Left kidney (tissue), 8 donors: ENCODE results near the gene OR10A3. TPM values are rescaled to one million over a fixed set of nuclear protein-coding genes. Genes with fewer than 3 reads are reported as not detected.
"Not testable (repeated sequence)": the region's sequence is repeated elsewhere in the genome, so short reads cannot be mapped to it uniquely, and the experiment has no call there.

ENCODE experiments used
- DNase-seq: peaks from one replicate; pipeline ENCODE4 v3.0.0-alpha.2; 2013
- long read RNA-seq, 8 donors: transcript quantifications; one replicate each; lab custom pipeline, GENCODE V29; 2026
- polyA plus RNA-seq: library from polyadenylated mRNA; unstranded; fragments of 120-200 nt; gene quantifications from one replicate; pipeline ENCODE4 v1.2.1, GENCODE V29; 2013; ENCODE audit not compliant: insufficient read length

The OR10A3 gene
- 0.27 TPM for polyA plus RNA-seq
- long read RNA-seq, donor 1 = 0 reads
- long read RNA-seq, donor 2 = 0 reads
- long read RNA-seq, donor 3 = 0 reads
- long read RNA-seq, donor 4 = 0 reads
- long read RNA-seq, donor 5 = 0 reads
- long read RNA-seq, donor 6 = 0 reads
- long read RNA-seq, donor 7 = 0 reads
- long read RNA-seq, donor 8 = 0 reads

DNA sequence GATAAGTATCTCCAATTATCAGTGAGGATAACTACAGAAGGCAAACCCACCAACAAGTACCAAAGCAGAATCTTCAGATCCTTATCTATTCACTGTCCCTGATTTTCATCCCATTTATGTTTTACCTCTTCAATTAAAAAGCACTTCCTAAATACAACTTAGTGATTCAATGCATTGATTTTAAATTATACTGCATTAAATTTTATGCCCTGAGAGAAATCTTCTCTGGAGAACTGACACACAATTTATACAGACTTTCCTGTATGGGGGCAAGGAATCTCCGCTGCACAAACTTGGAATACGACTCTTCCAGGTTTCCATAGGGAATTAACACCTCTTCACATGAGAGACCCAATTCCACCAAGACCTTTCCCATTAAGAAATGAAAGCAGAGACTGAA, at the start of gene OR10A3:
Gene OR10A3 (minus strand): TSS at position 101 of the 400 bp plus-strand sequence. CDS start 2,188 bp downstream, outside the sequence.
- DNase-seq = no peak

GRCh38 chr11:7987560-7987883, 46.0 kb upstream of the OR10A3 start:
- not testable (repeated sequence) for DNase-seq

DNA sequence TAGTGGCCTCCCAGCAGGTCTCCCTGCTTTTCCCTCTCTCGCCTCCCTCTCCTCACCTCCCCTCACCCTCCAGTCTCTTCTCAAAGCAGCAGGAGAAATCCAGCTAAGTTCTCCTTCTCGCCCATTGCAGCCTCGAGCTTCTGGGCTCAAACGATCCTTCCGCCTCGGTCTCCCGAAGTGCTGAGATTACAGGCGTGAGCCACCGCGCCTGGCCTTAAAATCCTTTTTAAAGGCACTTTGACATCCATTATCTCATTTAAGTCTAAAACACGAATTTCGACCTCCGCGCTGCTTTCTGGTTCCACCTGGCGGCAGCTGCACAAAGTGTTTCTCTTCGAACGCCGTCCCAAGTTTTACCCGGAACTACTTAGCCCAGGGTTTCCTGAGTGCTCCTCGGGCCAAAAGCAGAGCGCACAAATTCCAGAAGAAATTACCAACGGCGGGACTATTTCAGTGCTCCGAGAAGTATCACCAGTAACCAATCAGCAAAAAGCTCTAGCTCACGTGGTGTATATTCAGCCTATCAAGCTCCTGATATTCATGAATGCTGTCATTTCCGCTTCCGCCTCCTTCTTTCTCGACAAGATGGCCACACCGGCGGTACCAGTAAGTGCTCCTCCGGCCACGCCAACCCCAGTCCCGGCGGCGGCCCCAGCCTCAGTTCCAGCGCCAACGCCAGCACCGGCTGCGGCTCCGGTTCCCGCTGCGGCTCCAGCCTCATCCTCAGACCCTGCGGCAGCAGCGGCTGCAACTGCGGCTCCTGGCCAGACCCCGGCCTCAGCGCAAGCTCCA, 45.5 kb upstream of the OR10A3 start, which contains the start of gene EIF3F:
Gene EIF3F (plus strand): TSS at position 570 of the 792 bp plus-strand sequence. CDS start 16 bp downstream, at position 586.
- peak; percentile 99 for DNase-seq

- DNase-seq = no peak
Observed at GRCh38 chr11:7983832-7984590, 42.5 kb upstream of the OR10A3 start.

- DNase-seq = no peak
Observed at GRCh38 chr11:7982582-7983119, 41.1 kb upstream of the OR10A3 start.

DNA sequence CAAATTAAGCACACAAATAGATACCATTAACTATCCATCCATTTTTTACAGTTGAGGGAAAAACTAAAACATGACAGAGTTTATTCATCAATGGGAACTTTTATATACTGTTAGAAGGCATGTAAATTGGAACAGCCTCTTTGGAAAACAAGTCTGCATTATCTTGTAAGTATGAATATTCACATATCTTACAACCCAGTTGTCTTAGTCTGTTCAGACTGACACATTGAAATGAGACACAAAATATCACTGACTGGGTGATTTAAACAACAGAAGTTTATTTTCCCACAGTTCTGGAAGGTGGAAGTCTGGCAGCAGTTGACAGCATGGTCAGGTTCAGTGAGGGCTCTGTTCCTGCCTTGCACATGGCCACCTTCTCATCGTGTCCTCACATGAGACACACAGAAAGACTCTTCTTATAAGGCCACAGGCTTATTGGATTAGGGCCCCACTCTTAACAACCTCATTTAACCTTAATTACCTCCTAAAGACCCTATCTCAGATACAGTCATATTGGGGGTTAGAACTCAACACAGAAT, 40.2 kb upstream of the OR10A3 start:
- no peak for DNase-seq

GRCh38 chr11:7977232-7977917, 35.9 kb upstream of the OR10A3 start:
- DNase-seq = no peak

GRCh38 chr11:7974668-7975067, 33.2 kb upstream of the OR10A3 start:
- DNase-seq = no peak

- no peak for DNase-seq
Observed at GRCh38 chr11:7973011-7973410, 31.5 kb upstream of the OR10A3 start.

DNA sequence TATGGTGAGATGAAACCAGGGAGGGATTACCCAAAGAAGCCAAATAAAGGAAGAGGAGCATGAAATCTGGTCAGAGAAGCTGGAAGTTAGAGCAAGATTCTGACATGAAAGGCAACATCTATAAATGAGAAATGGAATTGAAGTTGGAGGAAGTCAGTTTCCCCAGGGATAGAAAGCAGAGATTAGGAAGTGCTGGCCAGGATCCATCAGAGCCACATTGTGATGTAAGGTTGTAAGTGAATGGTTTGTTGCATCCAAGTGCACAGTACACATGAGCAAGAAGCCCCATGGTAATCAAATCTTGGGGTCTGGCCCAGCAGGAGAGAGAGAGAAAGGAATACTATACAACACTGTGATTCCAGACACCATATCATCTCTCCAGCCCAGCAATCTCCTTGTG, 30.3 kb upstream of the OR10A3 start:
- DNase-seq = no peak

DNA sequence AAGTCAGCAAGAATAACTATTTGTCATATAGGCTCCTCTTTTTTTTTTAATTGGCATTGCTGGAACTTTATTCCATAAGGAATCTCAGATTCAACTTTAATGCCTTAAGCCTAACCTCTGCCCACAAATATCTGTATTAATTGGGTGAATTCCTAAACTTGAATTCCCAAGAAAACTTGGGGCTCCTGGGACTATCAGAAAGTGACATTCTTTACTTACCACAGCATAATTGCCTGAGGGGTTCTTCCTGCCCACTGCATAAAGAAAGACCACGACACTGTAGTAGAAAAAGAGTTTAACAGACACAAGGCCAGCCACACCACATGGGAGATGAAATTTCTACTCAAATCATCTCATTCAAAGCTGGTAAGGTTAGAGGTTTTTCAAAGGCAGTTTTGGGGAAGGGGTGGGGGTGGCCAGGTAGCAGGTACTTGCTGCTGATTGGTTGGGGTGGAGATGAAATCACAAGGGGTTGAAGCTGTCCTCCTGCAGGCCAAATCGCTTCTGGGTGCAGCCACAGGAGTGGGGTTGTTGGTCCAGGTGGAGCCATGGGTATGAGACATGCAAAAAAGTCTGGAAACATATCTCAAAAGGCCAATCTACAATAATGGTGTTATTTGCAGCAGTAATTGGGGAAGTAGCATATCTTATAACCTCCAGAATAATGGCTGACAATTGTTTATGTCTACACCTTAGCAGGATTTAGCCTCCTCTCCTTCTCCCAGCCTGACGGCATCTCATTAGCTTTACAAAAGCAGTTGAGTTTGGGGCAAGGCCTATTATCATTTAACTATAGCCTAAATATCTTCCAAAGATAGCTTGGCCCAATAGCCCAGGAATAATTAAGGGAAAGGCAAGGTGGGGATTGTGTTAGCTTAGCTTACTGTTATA, 28.5 kb upstream of the OR10A3 start:
- no peak for DNase-seq

DNA sequence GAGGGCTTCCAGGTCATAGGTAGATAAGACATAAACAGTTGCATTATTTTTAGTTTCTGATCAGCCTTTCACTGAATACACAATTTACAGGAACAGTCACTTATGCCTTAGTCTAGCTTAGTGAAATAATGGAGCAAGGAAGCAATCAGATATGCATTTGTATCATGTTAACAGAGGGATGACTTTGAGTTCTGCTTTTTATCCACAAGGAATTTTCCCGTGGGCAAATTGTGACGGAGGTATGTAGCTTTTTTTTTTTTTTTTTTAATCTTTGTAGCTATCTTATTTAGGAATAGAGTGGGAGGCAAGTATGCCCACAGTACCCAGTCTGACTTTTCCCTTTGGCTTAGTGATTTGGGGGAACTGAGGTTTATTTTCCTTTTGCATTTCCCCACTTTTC, 27.2 kb upstream of the OR10A3 start:
- no peak for DNase-seq

GRCh38 chr11:7967826-7968225, 26.3 kb upstream of the OR10A3 start:
- DNase-seq = no peak

DNA sequence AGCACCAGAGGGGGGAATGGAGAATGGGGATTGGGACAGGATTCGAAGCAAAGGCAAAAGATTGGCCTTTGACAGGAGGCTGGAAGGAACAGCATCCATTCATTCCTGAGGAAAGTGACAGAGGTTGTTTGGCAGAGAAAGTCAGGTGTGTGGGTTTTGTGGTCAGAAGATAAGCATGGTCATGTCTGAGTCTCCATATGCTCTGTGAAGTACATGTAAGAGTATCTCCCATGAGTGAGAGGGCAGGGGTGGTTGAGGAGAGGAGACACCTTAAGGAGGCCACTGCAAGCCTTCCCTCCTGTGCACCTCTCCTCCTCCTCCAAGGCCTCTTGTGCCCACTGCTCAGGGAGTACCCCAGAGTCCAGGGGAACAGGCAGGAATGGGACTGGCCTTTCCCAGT, 25.6 kb upstream of the OR10A3 start:
- DNase-seq = no peak

DNA sequence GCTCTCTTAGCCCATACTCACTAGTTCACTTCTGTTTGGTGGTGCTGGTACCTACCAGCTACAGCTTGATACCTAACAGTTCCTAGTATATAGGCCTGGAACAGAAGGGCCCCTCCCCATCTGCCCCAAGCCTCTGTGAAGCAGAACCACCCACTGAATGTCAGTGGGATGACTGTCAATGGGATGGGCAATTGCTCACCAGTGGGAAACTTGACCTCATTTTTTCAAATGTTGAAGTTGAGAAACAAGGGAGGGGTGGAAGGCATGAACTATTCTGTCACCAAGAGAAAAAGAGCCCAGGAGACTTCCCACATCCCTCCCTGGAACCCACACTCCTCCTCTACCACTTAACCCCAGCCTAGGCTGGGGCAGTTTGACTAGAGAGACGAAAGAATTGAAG, 23.9 kb upstream of the OR10A3 start, which contains the start of gene NLRP10:
Gene NLRP10 (minus strand): TSS at position 62 of the 400 bp plus-strand sequence. CDS start 1,952 bp downstream, outside the sequence.
- no peak for DNase-seq

DNA sequence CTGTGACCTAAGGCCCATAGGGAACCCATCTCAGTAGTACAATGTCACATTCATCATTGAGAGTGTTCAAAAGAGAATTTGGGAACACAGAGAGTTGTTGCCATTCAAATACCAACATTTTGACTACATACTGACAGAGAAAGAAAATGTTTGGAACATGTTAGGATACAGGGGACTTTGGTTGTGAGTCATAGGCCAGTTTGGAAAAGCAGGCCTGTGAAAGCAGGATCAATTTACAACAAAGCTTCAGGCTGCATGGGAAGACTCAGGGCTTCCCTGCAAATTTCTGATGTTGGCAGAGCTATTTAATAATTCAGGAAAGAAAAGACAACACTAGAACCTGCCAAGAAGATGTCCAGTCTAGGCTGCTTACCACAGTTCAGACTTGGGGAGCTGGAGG, 23.4 kb upstream of the OR10A3 start:
- DNase-seq = no peak

DNA sequence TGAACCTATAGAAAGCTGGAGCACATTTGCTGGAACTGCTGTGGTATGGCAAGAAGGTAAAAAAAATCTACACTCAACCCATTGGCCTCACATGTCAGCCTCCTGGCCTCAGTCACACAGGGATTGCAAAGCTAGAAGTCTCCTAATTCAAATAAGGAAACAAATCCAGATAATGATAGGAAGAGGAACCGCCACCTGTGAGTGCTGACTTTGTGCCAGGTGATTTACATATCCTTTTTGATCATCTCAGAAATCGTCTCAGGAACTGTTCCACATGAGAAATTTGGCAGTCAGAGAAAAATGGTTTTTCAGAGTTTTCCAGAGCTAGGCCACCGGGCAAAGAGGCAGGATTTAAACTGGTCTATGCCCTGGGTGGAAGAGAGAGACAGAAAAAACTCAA, 22.8 kb upstream of the OR10A3 start:
- no peak for DNase-seq

DNA sequence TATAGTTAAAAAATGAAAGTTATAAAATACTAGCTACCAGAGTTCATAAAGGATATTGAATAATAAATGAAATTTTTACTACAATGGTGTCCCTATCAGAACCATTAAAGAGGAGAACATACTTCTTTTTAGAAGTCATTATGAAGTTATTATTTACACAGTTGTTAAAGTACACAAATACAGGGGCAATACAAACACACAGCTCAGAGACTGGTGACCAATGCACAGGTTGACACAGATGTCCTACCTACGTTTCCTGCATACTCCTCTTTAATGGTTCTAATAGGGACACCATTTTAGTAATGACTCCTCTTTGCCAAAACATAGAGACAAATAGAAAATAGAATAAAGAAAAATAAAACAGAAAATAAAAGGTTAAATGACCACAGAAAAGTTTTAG, 13.7 kb upstream of the OR10A3 start:
- DNase-seq = no peak

DNA sequence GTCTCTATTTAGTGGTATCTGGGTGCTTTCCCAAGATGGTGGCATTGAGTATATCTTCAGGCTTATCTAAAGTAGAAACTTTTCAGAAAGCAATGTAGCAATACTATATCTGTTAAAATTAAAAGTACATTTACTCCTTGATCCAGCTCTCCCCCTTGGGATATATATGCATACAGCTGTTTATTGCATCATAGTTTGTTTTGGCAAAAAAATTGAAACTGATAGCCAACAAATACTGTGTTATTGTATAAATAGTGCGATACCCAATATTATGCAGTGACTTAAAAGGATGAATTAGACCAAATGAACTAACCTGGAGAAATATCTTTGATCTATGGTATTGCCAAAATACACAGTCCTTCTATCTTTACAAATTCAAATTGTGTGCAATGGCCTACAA, 8.4 kb upstream of the OR10A3 start:
- no peak for DNase-seq

GRCh38 chr11:7944123-7944522, 2.6 kb upstream of the OR10A3 start:
- no peak for DNase-seq

DNA sequence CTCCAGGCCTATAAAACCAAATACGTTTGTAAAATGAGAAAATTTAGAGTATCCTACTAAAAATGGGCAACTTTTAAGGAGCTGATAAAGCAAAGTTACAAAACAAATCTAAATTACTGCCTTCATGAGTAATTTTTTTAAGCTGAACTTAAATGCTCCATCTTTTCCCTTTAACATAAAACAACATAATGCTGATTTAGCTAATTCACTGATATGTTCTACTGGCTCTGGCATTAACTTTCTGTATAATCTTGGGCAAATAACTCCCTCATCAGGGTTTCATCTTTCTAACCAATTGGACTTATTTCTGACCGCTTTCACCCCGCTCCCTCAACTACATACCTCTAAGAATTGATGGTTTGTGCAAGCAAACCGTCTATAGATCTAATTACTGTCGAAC, 362 bp downstream of the OR10A3 start:
- DNase-seq = no peak
